Neural progenitor cell (in vitro differentiated cells): ENCODE data around the gene TBC1D2B. TPM values are rescaled to one million over a fixed set of nuclear protein-coding genes. Genes with fewer than 3 reads are reported as not detected.

Source experiments
- DNase-seq: peaks from one replicate; pipeline ENCODE4 v3.0.0-alpha.2; 2016; ENCODE audit warnings: low spot score
- H2AFZ ChIP-seq: fragments of 200-600 bp; sonication (generic); replicated peaks from 2 replicates; pipeline ENCODE4 v1.6.1; 2016; ENCODE audit warnings: antibody characterized with exemption
- H3F3A ChIP-seq: fragments of 200-600 bp; sonication (generic); 2 replicates; pipeline ENCODE4 v1.6.1; 2016; ENCODE audit warnings: antibody characterized with exemption, low read depth
- H3K27ac ChIP-seq: fragments of 200-600 bp; sonication (generic); 2 replicates; pipeline ENCODE4 v1.5.1; 2016; ENCODE audit warnings: mild to moderate bottlenecking
- H3K27me3 ChIP-seq: fragments of 200-600 bp; sonication (generic); 2 replicates; pipeline ENCODE4 v1.6.1; 2016; ENCODE audit warnings: mild to moderate bottlenecking, moderate library complexity
- H3K36me3 ChIP-seq: fragments of 200-600 bp; sonication (generic); 2 replicates; pipeline ENCODE4 v1.5.1; 2016
- H3K4me1 ChIP-seq: fragments of 200-600 bp; sonication (generic); 2 replicates; pipeline ENCODE4 v1.6.1; 2016; ENCODE audit warnings: mixed run types
- H3K4me2 ChIP-seq: fragments of 200-600 bp; sonication (generic); 2 replicates; pipeline ENCODE4 v1.6.1; 2016
- H3K4me3 ChIP-seq: fragments of 200-600 bp; sonication (generic); 2 replicates; pipeline ENCODE4 v1.5.1; 2016
- H3K79me2 ChIP-seq: fragments of 200-600 bp; sonication (generic); 2 replicates; pipeline ENCODE4 v1.6.1; 2016; ENCODE audit warnings: low read depth
- H3K9ac ChIP-seq: fragments of 200-600 bp; sonication (generic); 2 replicates; pipeline ENCODE4 v1.6.1; 2016
- H3K9me3 ChIP-seq: fragments of 200-600 bp; sonication (generic); 2 replicates; pipeline ENCODE4 v1.5.1; 2016; ENCODE audit warnings: low read depth
- H4K20me1 ChIP-seq: fragments of 200-600 bp; sonication (generic); 2 replicates; pipeline ENCODE4 v1.6.1; 2016; ENCODE audit warnings: low read depth
- H3K27ac Mint-ChIP-seq: 3 replicates; pipeline ENCODE4 v1.8.0; 2021; ENCODE audit warnings: mixed read lengths
- H3K27me3 Mint-ChIP-seq: 2 replicates; pipeline ENCODE4 v1.8.0; 2022; ENCODE audit warnings: low read depth, mild to moderate bottlenecking, inconsistent platforms, moderate library complexity, mixed read lengths; ENCODE audit not compliant: insufficient read depth
- H3K36me3 Mint-ChIP-seq: 3 replicates; pipeline ENCODE4 v1.8.0; 2021; ENCODE audit warnings: mixed read lengths
- H3K4me1 Mint-ChIP-seq: 3 replicates; pipeline ENCODE4 v1.8.0; 2021; ENCODE audit warnings: mixed read lengths
- H3K4me3 Mint-ChIP-seq: 3 replicates; pipeline ENCODE4 v1.8.0; 2021; ENCODE audit warnings: mild to moderate bottlenecking, moderate library complexity, mixed read lengths
- H3K9me3 Mint-ChIP-seq: 3 replicates; pipeline ENCODE4 v1.8.0; 2020; ENCODE audit warnings: mixed read lengths
- CTCF ChIP-seq: fragments of 200-600 bp; sonication (generic); IDR thresholded peaks from 2 replicates; pipeline ENCODE4 v1.5.1; 2017; ENCODE audit warnings: antibody characterized with exemption, mild to moderate bottlenecking
- EZH2 ChIP-seq: fragments of 200-600 bp; sonication (generic); IDR thresholded peaks from 2 replicates; pipeline ENCODE4 v1.6.1; 2017; ENCODE audit warnings: antibody characterized with exemption, mild to moderate bottlenecking, moderate library complexity
- EZH2phosphoT487 ChIP-seq: fragments of 200-600 bp; sonication (generic); IDR thresholded peaks from 2 replicates; pipeline ENCODE4 v1.6.1; 2017; ENCODE audit warnings: antibody characterized with exemption
- total RNA-seq: library from RNA; depleted of rRNA; stranded (reverse); fragments of >200 nt; gene quantifications from 2 replicates; pipeline ENCODE4 v1.2.3, GENCODE V29; 2015; ENCODE audit warnings: low replicate concordance

TBC1D2B gene
- total RNA-seq, 1 donor from 2014 or later, result 11.7 TPM

- H3K4me1 ChIP-seq, result no peaks in the 10 kb centered on the region
- no peaks in the 10 kb centered on the region for H3K36me3 ChIP-seq
- H3K4me3 ChIP-seq, result no peak overlapping the region
- H3K27me3 ChIP-seq, result no peaks in the 10 kb centered on the region
- no peak overlapping the region for H2AFZ ChIP-seq
- TF ChIP-seq CTCF, result no peak
- TF ChIP-seq EZH2, result no peak
- no peak for TF ChIP-seq EZH2phosphoT487
- H3K9me3 ChIP-seq, result no peaks in the 10 kb centered on the region
- no peak overlapping the region for H3K9ac ChIP-seq
- Mint-ChIP-seq H3K27ac (no peak overlapping the region), H3K9me3 (no peaks in the 10 kb centered on the region), H3K4me1 (peaks cover 7% of the 10 kb centered on the region), H3K4me3 (no peak overlapping the region), H3K36me3 (peaks cover 3% of the 10 kb centered on the region), H3K27me3 (peaks cover 2% of the 10 kb centered on the region)
- H3K4me2 ChIP-seq, result no peak overlapping the region
- H3K27ac ChIP-seq, result no peak overlapping the region
- DNase-seq, result no peak
- no peaks in the 10 kb centered on the region for H4K20me1 ChIP-seq
- no peaks in the 10 kb centered on the region for H3F3A ChIP-seq
- no peaks in the 10 kb centered on the region for H3K79me2 ChIP-seq
Observed at GRCh38 chr15:78107471-78107870, 30.0 kb upstream of the TBC1D2B start.

- Mint-ChIP-seq H3K9me3 (no peaks in the 10 kb centered on the region), H3K27me3 (peaks cover 8% of the 10 kb centered on the region), H3K4me1 (peaks cover 7% of the 10 kb centered on the region), H3K4me3 (no peak overlapping the region), H3K27ac (peak overlapping the region; percentile 43), H3K36me3 (peaks cover 3% of the 10 kb centered on the region)
- Histone ChIP-seq H3K4me1 (no peaks in the 10 kb centered on the region), H3K4me3 (no peak overlapping the region), H2AFZ (no peak overlapping the region), H3K9ac (no peak overlapping the region), H3K9me3 (no peaks in the 10 kb centered on the region), H4K20me1 (no peaks in the 10 kb centered on the region), H3K27ac (no peak overlapping the region), H3K79me2 (no peaks in the 10 kb centered on the region), H3K36me3 (no peaks in the 10 kb centered on the region), H3F3A (no peaks in the 10 kb centered on the region), H3K4me2 (no peak overlapping the region), H3K27me3 (no peaks in the 10 kb centered on the region)
- TF ChIP-seq EZH2phosphoT487 (no peak), CTCF (no peak), EZH2 (no peak)
- no peak for DNase-seq
Observed at GRCh38 chr15:78105476-78106241, 28.1 kb upstream of the TBC1D2B start.

GRCh38 chr15:78104566-78105475, 27.3 kb upstream of the TBC1D2B start:
- Histone ChIP-seq H2AFZ (no peak overlapping the region), H3K9ac (no peak overlapping the region), H3K27me3 (no peaks in the 10 kb centered on the region), H3K4me1 (no peaks in the 10 kb centered on the region), H3K4me2 (no peak overlapping the region), H4K20me1 (no peaks in the 10 kb centered on the region), H3K27ac (no peak overlapping the region), H3K79me2 (no peaks in the 10 kb centered on the region), H3F3A (no peaks in the 10 kb centered on the region), H3K36me3 (no peaks in the 10 kb centered on the region), H3K4me3 (no peak overlapping the region), H3K9me3 (no peaks in the 10 kb centered on the region)
- H3K4me1 Mint-ChIP-seq, result peaks cover 7% of the 10 kb centered on the region
- no peak overlapping the region for H3K4me3 Mint-ChIP-seq
- H3K27me3 Mint-ChIP-seq, result peaks cover 8% of the 10 kb centered on the region
- no peaks in the 10 kb centered on the region for H3K9me3 Mint-ChIP-seq
- H3K36me3 Mint-ChIP-seq, result peaks cover 3% of the 10 kb centered on the region
- TF ChIP-seq CTCF (no peak), EZH2phosphoT487 (no peak), EZH2 (no peak)
- DNase-seq, result no peak
- no peak overlapping the region for H3K27ac Mint-ChIP-seq
